ENCODE data around the gene AUTS2.
"Not testable (repeated sequence)": the region's sequence is repeated elsewhere in the genome, so short reads cannot be mapped to it uniquely, and the experiment has no call there.

AUTS2 gene

DNA sequence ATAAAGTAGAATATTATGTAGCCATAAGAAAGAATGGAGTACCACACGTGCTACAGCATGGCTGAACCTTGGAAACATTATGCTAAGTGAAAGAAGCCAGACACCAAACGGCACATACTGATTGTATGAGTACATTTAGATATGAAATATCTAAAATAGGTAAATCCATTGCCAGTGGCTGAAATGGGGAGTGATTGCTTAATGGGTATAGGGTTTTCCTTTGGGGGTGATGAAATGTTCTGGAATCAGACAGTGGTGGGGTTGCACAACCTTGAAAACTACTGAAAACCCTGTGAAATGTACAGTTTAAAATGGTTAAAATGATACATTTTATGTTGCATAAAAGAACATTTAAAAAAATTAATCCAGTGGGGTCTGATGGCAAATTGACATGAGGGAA is 667.9 kb downstream of the AUTS2 start:
- Histone ChIP-seq H3K27ac (ENCODE audit: low read depth, low read length) (no peak overlapping the region), H3K27me3 (ENCODE audit: control insufficient read depth, insufficient read depth, low read length) (no peaks in the 10 kb centered on the region), H3K4me3 (ENCODE audit: low read length) (no peak overlapping the region), H3K4me1 (ENCODE audit: control insufficient read depth, insufficient read depth, low read length) (no peaks in the 10 kb centered on the region), H3K9ac (ENCODE audit: low read length) (no peak overlapping the region), H3K36me3 (ENCODE audit: control insufficient read depth, insufficient read depth, low read length) (no peaks in the 10 kb centered on the region)

DNA sequence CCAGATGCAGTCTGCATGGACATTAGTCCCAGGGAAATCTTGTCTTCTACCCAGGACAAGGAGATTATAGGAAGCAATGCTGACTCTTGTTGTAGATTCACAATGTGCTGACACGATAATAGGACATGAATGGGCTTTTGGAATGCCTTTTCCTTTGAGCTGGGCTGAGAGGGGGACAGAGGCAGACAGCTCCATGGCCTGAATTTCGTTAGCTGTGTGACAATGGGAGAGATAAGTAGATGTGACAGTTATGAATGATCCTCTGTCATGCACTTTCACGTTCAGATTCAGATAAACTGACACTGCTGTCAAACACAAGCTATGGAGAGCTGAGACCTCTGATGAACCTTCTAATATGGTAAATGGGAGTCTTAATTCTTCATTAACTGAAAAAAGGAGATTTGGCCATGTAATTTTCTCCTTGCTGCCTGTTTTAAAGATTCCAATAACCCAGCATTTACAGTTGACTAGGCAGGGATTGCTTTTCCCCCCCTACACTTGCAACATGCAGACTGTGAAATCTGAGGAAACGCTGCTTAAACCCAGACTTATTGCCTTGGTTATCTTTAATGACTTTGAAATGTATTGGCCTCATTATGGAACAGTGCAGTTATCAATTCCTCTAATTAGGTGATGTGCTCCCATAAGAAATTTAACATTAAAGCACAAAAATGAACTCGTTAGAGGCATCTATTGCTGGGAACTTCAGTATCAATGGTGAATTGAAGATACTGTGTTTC is 669.3 kb downstream of the AUTS2 start:
- Histone ChIP-seq H3K27me3 (ENCODE audit: control insufficient read depth, insufficient read depth, low read length) (no peaks in the 10 kb centered on the region), H3K4me3 (ENCODE audit: low read length) (no peak overlapping the region), H3K4me1 (ENCODE audit: control insufficient read depth, insufficient read depth, low read length) (no peaks in the 10 kb centered on the region), H3K36me3 (ENCODE audit: control insufficient read depth, insufficient read depth, low read length) (no peaks in the 10 kb centered on the region), H3K9ac (ENCODE audit: low read length) (no peak overlapping the region), H3K27ac (ENCODE audit: low read depth, low read length) (no peak overlapping the region)

DNA sequence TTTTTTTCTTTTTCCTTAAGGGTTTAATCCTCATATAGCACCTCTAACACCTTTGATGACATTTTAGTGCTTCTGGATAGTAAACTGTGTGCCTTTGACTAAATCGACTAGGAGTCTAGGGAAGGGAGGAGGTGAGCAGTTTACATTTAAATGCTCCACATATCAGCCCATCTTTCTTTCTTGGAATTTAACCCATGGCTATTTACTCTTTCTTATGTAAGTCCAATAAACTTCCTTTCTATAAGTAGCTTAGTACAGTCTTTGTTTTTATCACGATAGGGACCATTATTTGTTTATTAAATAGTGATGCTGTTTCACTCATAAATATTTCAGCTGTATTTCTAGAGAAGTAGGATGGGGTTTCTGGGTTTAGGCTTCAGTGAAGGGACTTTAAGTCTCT is 669.9 kb downstream of the AUTS2 start:
- Histone ChIP-seq H3K9ac (ENCODE audit: low read length) (no peak overlapping the region), H3K4me3 (ENCODE audit: low read length) (no peak overlapping the region), H3K4me1 (ENCODE audit: control insufficient read depth, insufficient read depth, low read length) (no peaks in the 10 kb centered on the region), H3K27ac (ENCODE audit: low read depth, low read length) (no peak overlapping the region), H3K36me3 (ENCODE audit: control insufficient read depth, insufficient read depth, low read length) (no peaks in the 10 kb centered on the region), H3K27me3 (ENCODE audit: control insufficient read depth, insufficient read depth, low read length) (no peaks in the 10 kb centered on the region)

GRCh38 chr7:70270149-70270548 is 671.9 kb downstream of the AUTS2 start:
- Histone ChIP-seq H3K4me3 (ENCODE audit: low read length) (no peak overlapping the region), H3K27me3 (ENCODE audit: control insufficient read depth, insufficient read depth, low read length) (no peaks in the 10 kb centered on the region), H3K4me1 (ENCODE audit: control insufficient read depth, insufficient read depth, low read length) (no peaks in the 10 kb centered on the region)

GRCh38 chr7:70271617-70272081 is 673.4 kb downstream of the AUTS2 start:
- H3K4me1 ChIP-seq (ENCODE audit: control insufficient read depth, insufficient read depth, low read length) = no peaks in the 10 kb centered on the region
- H3K36me3 ChIP-seq (ENCODE audit: control insufficient read depth, insufficient read depth, low read length) = no peaks in the 10 kb centered on the region
- H3K4me3 ChIP-seq (ENCODE audit: low read length) = no peak overlapping the region
- H3K27me3 ChIP-seq (ENCODE audit: control insufficient read depth, insufficient read depth, low read length) = no peaks in the 10 kb centered on the region
- H3K27ac ChIP-seq (ENCODE audit: low read depth, low read length) = no peak overlapping the region
- no peak overlapping the region for H3K9ac ChIP-seq (ENCODE audit: low read length)

More at GRCh38 chr7:70270149-70270548, 671.9 kb downstream of the AUTS2 start:
- Histone ChIP-seq H3K9ac (ENCODE audit: low read length) (no peak overlapping the region), H3K27ac (ENCODE audit: low read depth, low read length) (no peak overlapping the region), H3K36me3 (ENCODE audit: control insufficient read depth, insufficient read depth, low read length) (no peaks in the 10 kb centered on the region)

DNA sequence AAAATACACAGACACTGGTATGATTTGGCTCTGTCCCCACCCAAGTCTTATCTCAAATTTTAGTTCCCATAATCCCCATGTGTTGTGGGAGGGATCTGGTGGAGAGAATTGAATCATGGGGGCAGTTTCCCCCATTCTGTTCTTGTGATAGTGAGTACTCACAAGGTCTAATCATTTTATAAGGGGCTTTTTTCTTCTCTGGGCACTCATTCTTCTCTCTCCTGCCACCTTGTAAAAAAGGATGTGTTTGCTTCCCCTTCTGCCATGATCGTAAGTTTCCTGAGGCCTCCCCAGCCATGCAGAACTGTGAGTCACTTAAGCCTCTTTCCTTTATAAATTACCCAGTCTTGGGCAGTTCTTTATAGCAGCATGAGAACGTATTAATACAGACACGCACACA is 677.3 kb downstream of the AUTS2 start:
- not testable (repeated sequence) for H3K27me3 ChIP-seq (ENCODE audit: control insufficient read depth, insufficient read depth, low read length); H3K36me3 ChIP-seq (ENCODE audit: control insufficient read depth, insufficient read depth, low read length); H3K4me3 ChIP-seq (ENCODE audit: low read length); H3K4me1 ChIP-seq (ENCODE audit: control insufficient read depth, insufficient read depth, low read length); H3K9ac ChIP-seq (ENCODE audit: low read length); H3K27ac ChIP-seq (ENCODE audit: low read depth, low read length)

- Histone ChIP-seq H3K27me3 (ENCODE audit: control insufficient read depth, insufficient read depth, low read length) (no peaks in the 10 kb centered on the region), H3K27ac (ENCODE audit: low read depth, low read length) (no peak overlapping the region), H3K4me1 (ENCODE audit: control insufficient read depth, insufficient read depth, low read length) (no peaks in the 10 kb centered on the region), H3K9ac (ENCODE audit: low read length) (no peak overlapping the region), H3K36me3 (ENCODE audit: control insufficient read depth, insufficient read depth, low read length) (no peaks in the 10 kb centered on the region), H3K4me3 (ENCODE audit: low read length) (no peak overlapping the region)
These were observed 686.9 kb downstream of the AUTS2 start for GRCh38 chr7:70285187-70285586.

GRCh38 chr7:70285854-70286253 is 687.6 kb downstream of the AUTS2 start:
- H3K4me3 ChIP-seq (ENCODE audit: low read length) = no peak overlapping the region
- no peak overlapping the region for H3K9ac ChIP-seq (ENCODE audit: low read length)
- H3K27me3 ChIP-seq (ENCODE audit: control insufficient read depth, insufficient read depth, low read length) = no peaks in the 10 kb centered on the region
- H3K27ac ChIP-seq (ENCODE audit: low read depth, low read length) = no peak overlapping the region
- H3K4me1 ChIP-seq (ENCODE audit: control insufficient read depth, insufficient read depth, low read length) = no peaks in the 10 kb centered on the region
- no peaks in the 10 kb centered on the region for H3K36me3 ChIP-seq (ENCODE audit: control insufficient read depth, insufficient read depth, low read length)

DNA sequence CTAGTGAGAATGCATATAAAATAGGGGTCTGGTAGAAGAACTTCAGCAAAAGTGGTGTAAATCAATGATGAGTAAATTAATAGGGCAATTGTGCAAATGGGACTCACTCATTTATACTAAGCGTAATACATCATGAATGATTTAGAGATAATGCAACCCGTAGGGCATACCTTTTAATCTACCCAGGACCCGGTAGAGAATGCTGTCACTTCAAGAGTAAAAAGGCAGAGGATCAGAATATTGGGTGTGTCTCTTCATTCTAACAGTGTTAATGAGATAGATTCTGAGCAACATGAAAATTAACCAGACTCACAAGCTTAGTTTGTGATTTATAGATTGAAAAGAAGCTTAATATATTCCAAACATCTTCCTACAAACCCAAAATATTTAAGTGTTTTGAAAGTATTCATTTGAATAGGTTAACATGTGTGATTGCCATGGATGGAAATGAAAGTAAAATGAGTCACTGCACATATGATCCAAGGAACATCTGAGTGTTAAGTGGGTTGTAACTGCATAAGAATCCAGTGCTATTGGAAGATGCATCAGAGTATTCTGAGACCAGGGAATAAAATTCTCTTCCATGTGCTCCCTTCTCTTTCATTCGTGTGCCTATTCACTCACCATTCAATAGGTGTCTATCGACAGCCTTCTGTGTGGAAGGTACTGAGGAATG is 690.6 kb downstream of the AUTS2 start:
- no peak overlapping the region for H3K4me3 ChIP-seq (ENCODE audit: low read length)
- no peaks in the 10 kb centered on the region for H3K4me1 ChIP-seq (ENCODE audit: control insufficient read depth, insufficient read depth, low read length)
- H3K27me3 ChIP-seq (ENCODE audit: control insufficient read depth, insufficient read depth, low read length) = no peaks in the 10 kb centered on the region
- no peaks in the 10 kb centered on the region for H3K36me3 ChIP-seq (ENCODE audit: control insufficient read depth, insufficient read depth, low read length)
- no peak overlapping the region for H3K27ac ChIP-seq (ENCODE audit: low read depth, low read length)
- no peak overlapping the region for H3K9ac ChIP-seq (ENCODE audit: low read length)

DNA sequence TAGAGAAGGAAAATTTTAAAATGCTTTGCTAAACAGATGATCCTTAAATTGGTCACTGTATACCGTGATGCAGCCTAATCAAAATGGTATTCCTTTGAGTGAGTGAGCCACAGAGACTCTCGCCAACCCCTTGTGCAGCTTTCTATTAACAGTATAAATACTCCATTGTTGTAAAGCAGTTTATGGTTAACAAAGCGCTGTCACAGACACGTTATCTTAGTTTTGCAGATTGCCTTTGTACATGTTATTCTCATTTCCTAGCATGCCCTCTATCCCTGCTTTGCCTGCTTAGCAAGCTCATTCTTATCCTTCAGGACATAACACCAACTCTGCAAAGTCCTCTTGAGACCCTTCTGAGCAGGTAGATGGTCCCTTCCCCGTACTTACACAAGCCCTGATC is 694.4 kb downstream of the AUTS2 start:
- Histone ChIP-seq H3K9ac (ENCODE audit: low read length) (no peak overlapping the region), H3K4me3 (ENCODE audit: low read length) (no peak overlapping the region), H3K27ac (ENCODE audit: low read depth, low read length) (no peak overlapping the region), H3K36me3 (ENCODE audit: control insufficient read depth, insufficient read depth, low read length) (no peaks in the 10 kb centered on the region), H3K4me1 (ENCODE audit: control insufficient read depth, insufficient read depth, low read length) (no peaks in the 10 kb centered on the region), H3K27me3 (ENCODE audit: control insufficient read depth, insufficient read depth, low read length) (no peaks in the 10 kb centered on the region)

DNA sequence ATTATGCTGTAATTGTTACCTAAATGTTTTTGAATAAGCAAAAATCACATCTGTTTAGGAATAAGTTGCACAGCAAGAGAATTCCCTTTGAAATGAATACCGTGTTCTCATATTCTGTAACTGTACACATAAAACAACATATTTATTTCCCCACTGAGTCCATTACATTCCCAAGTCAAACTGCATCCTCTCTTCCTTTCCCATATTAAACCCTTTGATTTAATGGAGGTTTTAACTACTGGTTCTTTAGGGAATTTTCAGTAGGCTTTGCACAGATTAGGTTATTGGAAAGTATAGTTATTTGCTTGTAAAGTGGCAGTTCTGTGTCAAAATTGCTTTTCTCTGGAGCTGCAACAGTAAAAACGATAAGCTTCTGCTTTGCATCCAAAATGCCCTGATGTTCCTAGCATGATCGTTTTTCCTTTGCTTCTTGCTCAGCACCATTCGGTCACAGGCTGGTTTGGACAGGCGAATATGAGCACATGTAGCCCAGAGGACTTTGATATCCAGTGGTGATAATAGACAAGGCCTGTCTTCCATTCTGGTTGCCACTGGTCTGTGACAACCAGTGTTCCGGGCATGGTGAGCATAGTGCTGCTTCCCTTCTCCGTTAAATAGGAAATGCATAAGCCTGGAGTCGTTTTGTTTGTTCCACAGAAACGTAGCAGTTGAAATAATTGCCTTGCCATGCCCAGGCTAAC is 696.1 kb downstream of the AUTS2 start:
- H3K36me3 ChIP-seq (ENCODE audit: control insufficient read depth, insufficient read depth, low read length) = no peaks in the 10 kb centered on the region
- no peak overlapping the region for H3K4me3 ChIP-seq (ENCODE audit: low read length)

GRCh38 chr7:70298780-70299471 is 700.7 kb downstream of the AUTS2 start:
- Histone ChIP-seq H3K9ac (ENCODE audit: low read length) (no peak overlapping the region), H3K27ac (ENCODE audit: low read depth, low read length) (no peak overlapping the region), H3K36me3 (ENCODE audit: control insufficient read depth, insufficient read depth, low read length) (no peaks in the 10 kb centered on the region), H3K27me3 (ENCODE audit: control insufficient read depth, insufficient read depth, low read length) (no peaks in the 10 kb centered on the region), H3K4me1 (ENCODE audit: control insufficient read depth, insufficient read depth, low read length) (no peaks in the 10 kb centered on the region), H3K4me3 (ENCODE audit: low read length) (no peak overlapping the region)

More for the DNA sequence above, 696.1 kb downstream of the AUTS2 start:
- Histone ChIP-seq H3K4me1 (ENCODE audit: control insufficient read depth, insufficient read depth, low read length) (no peaks in the 10 kb centered on the region), H3K27ac (ENCODE audit: low read depth, low read length) (no peak overlapping the region), H3K9ac (ENCODE audit: low read length) (no peak overlapping the region), H3K27me3 (ENCODE audit: control insufficient read depth, insufficient read depth, low read length) (no peaks in the 10 kb centered on the region)

Measured in rectal smooth muscle tissue (tissue), 1 donor.